Eye (tissue), 1 donor: ENCODE data around the gene ADTRP.

Experiments used
- DNase-seq: peaks from one replicate; pipeline ENCODE4 v3.0.0-alpha.2; 2015

ADTRP gene

DNA sequence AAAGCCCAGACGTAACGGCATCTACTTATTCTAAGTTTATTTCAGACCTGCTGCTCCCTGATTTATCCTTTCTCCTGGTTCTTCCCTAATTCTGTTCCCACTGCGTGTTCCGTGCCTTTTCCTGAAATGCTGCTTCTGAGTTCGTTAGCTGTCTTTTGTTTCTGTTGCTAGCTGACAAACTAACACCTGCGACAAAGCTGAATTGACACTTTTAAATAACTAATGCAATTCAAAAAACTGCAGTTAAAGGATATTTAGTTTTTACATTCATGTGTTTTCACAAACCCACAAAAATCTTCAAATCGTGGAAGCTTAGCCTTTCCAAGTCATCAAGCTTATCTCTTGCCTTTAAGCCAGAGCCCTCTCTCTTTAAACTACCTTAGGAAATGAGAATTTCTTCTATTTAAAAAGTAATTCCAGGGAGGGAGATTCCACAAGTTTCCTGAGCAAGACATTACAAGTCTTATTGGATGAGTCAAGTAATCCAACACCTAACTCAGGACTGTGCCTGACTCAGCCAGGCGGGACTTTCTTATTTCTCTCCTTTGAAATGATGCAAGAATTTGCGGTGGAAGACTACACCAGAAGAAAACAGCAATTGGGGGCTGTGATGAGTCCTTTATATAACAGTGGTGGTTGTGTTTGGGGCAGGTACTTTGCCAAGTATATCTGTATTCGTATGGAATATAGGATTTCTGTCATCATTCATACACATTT is 6.3 kb downstream of the ADTRP start:
- peak; percentile 19 for DNase-seq

DNA sequence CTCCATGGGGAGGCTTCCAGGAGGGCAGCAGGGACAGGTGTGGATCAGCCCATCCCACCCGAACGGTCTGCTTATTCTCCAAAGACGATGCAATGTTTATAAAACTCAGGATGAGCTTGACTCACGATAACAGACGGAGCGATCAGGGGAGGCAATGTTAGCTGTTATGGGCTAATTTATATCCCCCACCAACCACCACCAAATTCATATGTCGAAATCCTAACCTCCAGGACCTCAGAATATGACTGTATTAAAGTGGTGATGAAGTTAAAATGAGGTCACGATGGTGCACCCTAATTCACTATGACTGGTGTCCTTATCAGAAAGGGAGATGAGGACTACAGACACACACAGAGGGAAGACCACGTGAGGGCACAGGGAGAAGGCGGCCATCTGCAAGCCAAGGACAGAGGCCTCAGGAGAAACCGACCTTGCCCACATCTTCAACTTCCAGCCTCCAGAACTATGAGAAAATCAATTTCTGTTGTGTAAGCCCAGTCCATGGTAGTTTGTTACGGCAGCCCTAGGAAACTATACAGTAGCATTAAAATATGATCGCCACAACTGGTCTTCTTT is 7.0 kb downstream of the ADTRP start:
- no peak for DNase-seq

DNA sequence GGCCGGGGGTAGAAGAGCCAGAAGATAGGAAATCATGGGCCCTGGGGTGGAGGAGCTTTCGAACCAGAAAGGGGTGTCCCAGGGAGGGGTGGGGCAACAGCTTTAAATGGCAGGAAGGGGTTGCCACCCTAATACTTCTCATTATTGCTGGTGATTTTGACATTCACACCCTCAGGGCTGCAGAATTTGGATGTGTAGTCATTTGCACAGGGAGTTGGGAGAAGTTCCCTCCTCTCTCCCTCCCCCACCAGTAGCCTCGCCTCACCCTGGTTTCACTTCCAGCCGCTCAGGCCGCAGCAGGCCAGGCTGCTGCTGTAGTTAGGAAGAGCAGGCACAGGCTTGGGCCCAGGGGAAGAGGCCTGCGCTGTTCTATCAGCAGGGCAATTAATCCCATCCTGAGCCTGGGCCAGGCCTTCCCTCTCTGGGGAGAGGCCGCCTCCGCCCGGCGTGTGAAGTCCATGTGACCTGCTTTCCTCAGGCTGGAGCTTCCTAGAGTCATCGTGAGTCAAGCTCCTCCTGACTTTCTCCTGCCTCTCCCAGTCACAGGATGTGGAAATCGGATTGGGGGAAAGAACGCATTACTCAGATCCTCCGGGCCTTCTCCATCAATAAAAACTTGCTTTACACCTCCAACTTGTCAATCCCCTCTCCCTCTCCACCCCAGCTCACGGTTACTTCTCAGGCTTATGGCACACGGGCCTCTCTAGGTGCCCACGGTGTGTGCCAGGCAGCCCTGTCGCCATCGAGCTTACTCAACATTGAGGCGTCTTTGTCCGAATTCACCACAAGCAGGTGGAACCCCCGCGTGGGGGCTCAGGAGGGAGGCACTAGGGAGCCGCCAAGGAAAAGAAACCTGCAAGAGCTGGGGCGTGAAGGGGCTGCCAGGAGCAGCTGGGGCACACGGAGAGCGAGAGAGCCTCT is 7.8 kb downstream of the ADTRP start:
- peak; percentile 56 for DNase-seq

DNA sequence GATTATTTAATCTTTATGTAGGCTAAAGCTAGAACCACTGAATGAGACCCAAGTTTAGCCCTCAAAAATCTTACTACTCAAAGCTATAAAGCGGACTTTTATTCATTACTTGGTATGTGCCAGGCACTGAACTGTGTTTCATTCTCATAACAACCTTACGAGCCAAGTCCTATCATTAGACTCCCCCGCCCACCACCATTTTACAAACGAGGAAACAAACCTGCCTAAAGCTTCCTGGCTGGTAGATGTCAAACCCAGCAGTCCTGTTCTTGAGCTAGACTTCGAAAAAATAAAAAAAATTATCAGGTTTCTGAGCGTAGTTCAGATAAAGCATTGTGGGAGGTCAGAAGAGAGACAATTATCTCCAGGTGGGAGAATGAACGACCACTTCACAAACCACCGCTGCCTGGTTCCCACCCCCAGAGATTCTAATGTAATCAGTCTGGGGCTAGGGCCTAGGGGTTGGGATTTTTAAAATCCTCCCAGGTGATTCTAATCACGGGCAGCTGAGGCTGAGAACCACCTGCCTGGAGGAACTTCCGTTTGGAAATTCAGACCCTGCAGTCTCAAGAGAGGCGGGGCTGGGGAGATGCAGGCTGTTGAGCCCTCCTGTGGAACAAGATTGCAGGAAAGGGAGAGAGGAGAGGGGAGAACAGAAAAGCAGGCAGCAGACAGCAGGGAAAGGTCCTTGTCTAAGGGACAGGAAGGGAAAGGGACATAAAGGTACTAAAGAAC is 8.6 kb downstream of the ADTRP start:
- no peak for DNase-seq

DNA sequence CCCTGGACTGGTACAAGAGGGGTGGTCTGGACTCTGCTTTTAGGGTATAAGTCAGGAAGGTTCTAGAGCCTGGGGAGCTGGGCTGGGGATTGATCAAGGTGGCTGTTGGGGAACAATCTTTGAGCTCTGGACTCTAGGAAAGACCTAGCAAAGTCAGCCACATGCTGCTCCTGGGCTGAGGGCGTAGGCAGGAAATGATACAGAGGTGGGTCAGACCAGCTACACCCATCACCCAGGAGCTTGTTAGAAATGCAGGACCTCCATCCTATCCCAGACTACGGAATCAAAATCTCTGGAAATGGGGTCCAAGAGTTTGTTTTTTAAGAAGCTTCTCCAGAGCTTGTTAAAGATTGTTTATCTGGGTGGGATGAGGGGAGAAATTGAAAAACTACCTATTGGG is 9.4 kb downstream of the ADTRP start:
- no peak for DNase-seq

DNA sequence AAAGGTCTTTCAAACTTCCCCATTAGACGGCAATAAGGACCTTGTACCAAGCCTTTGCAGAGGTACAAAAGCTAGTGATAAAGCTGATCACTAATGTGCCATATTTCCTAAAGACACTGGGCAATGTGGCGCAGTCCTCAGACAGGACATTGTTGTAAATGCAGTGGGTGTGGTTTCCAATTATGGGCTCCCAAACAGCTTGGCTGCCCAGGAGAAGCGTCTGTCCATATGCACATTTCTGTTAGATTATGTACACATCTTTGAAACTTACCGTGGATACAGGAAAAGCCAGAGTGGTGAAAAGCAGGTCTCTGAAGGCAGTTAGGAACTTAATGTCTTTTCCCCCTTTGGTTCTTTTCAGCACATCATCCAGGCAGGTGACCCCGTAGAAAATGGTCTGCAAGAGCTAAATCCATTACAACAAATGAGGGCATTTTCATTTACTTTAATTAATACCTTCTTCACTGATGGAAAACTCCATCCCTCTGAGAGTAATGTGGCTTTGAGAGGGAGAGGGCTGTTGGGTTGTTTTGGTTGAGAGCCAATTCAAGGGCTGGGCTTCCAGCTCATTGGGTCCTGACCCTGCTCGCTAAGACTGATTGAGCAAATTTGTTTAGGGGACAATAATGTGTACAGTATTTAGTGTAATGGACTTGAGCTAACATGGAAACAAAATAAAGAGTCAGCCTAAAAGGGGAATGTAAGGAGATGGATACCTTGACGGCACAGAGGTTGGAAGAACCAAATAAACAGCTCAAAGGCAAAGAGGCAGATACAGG is 10.4 kb downstream of the ADTRP start:
- DNase-seq: no peak

DNA sequence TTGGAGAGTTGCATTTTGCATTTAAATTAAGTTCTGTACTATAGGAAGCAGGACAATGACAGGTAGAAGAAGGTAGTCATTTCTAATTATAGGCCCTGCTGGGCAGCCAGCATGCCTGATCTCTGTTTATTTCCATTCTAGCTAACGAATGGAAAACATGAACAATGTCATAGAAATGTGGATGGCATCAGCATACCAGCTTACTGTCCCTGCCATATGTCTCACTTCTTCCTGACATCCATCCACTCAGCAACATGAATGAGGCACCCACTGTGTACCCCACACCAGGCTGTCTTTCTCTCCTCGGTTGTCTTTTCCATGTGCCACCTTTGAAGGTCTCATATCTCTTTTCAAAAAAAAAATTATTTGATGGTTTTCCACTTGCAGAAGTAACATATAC is 11.1 kb downstream of the ADTRP start:
- no peak for DNase-seq

DNA sequence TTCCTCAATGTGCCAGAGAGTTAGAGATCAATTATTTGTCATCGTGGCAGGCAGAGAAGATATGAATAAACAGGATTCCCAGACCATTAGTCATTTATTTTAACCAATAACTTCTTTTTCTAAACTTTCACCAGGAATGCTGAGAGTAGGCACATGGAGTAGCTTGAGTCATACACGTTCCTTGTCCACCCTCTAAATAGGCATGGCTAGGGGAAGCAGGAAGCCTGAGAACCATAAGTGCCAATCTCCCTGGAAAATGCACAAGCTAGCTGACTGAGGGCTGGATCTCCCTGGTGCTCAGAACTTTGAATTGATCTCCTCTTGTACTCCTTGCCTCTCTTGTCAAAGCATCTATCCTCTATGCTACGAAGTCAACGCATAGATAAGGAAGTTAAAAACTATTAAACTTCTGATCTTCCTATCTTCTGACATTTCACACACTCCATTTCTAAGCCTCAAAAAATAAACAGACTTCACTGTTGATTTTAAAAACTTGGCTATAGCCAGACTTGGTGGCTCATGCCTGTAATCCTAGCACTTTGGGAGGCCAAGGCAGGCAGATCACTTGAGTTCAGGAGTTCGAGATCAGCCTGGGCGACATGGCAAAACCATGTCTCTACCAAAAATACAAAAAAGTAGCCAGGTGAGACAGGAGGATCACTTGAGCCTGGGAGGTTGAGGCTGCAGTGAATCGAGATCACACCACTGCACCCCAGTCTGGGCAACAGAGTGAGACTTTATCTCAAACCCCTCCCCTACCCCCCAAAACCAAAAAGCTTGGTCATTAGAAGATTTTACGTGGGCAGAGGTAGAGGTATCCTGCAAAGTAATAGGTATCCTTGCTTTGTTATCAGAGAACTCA is 11.8 kb downstream of the ADTRP start:
- DNase-seq: no peak

DNA sequence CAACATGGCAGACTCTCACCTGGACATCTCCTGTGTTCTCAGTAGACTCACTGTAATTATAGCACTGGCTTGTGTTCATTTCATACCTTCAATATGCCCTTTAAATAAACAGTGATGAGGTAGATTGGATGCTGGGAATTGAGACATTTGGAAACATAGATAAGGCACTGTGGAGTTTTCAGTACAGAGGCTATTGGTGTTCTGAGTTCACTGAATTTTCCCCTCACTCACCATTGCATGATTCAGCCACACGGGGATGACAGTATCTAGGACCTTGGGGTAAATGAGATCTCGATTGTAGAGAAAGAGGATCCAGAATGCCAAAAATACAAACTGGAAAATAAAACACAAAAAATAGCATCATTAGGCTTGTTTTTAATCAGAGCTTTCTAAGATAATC is 12.6 kb downstream of the ADTRP start:
- DNase-seq: no peak

DNA sequence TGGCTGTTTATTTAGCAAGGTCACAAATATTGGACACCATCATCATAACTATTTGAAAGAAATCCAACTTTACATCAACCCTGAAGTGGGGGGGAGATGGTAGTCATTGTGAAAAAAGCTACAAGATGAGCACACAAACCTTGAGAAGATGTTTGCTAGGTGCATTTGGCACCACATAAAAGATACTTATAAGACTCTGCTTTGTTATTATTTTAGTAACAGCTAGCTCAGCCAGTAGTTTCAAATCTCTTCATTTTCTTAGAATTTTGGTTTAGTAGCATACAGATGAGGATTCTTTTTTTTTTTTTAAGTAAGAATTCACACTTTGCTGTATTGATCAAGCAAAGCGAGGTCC is 14.4 kb downstream of the ADTRP start:
- DNase-seq: no peak

DNA sequence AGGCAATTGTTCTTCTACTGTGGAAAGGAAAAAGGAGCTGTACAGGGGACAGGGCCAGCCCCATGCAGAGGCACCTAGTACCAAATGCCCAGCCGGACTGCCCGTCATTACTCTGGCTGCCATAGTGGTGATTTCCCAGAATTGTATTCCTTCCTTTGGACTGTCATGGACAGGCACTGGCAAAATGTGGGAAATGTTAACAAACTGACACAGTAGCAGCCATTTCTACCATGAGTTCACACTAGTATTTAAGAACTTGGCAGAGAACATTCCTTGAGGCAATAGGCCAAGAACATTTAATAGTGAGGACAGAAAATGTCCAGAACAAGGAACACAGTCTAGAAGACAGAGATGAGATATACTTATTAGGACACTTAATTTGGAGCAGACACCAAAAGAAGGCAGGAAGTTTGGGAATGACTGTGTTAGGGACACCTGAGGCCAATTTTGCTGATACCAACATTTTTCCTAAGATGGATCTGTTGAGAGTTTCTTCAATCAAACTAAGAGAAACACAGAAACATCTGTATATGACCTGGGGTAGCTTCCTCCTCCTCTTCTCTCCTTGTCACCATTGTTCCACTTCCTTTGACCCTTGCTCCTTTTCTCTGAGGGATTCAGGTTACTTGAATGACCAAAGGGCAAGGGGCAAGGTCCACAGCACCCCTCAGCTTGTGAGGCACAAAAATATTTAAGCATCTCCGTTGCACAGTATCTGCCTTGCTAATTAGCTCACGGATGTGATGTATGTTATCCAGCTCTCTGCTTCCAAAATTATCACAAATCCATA is 14.9 kb downstream of the ADTRP start:
- DNase-seq: no peak

DNA sequence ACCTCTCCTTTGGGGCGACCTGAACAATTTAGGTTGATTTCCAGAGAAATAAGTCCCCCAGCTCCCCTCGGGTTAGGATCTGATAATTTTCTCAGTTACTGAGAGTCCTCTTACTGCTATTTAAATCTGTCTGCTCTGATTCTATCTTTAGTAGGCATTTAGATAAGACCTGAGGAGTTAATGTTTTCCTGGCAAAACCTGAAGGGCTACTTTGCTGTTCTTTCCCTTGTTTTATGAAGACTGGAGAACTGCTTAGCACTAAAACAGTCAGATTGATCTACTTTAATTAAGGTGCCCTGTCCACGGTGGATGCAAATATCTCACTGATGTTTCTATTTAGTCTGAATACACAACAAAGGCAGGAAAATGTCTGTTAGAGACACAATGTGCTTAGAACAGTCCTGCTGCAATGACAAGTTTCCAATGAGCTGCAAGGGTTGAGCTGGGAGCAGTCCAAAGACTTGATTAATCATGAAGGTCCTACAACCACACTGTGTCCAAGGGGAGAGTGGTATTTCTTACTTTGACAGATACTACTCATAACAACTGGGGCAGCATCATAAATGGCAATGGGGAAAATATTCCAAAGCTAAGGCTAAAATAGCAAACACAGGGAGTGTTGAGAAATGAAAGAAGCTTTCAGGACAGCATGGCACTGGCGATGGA is 15.7 kb downstream of the ADTRP start:
- no peak for DNase-seq

DNA sequence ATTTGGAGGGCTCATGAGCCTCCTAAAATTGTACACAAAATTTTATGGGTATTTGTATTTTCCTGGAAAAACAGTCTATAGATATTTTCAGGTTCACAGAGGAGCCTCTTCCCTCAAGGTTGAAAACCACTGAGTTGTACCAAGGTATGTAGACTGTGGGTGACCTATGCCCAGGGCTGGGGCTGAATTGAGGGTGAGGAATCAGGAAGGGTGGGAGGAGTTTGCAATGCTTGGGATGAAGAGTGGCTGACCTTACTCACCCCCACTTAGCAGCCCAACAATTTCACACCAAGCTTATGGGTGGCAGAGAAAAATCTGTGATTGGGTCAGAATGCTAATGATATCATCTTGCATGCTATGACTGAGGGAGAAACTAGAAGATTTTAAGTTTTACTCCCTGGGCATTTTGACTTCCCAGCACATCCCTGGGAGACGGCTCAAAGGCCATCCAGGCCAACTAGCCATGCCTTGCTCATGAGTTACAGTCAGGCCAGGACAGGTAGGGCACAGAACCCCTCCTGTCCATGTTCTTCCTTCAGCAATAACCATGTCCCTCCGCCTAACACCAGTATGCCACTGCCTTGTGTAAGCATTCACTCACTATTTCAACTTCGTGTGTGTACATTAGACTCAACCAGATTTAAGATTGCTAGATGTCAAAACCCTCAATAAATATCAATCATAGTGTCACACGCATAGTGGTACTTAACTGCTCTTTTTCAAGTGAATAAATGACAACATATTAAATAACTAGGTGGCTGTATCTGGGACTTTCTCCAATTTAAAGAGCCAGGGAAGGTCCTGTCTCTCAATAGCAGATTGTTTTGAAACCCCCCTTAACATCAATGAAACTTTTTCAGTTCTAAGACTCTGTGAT is 16.6 kb downstream of the ADTRP start:
- no peak for DNase-seq

DNA sequence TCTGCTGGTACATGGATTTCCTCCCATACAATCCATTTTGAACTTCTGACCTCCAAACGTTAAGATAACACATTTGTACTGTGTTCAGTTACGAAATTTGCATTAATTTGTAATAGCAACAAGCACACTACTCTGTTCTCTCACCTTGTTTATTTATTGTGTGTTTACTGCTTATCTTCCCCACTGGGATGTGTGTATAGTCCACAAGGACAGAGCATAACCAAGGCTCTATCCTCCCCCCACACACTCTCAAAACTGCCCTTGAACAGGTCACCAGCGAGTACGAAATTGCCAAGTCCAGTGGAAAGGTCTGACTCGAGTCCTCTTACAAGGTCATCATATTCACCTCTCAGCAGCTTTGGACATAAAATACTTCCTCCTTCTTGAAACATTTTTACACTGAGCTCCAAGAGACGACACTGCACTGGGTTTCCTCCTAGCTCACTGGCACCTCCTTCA is 18.6 kb downstream of the ADTRP start:
- no peak for DNase-seq

DNA sequence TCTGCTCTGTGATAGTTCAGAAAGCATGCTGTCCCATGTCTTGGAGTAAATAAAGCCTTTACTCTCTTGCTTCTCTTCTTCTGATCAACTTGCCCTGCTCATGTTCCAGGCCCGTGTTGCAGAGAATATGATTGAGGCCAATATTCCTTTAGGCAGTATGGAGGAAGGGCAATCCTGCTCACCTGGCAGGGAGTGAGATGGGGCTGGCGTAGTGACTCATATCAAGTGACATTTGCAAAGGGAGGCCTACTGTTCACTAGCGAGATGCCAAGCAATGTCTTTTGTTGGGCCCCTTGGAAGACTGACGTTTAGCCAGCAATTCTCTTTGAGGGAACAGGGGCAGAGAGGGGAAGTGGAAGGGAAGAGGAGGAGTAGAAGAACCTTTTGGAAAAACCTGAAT is 19.7 kb downstream of the ADTRP start:
- no peak for DNase-seq

DNA sequence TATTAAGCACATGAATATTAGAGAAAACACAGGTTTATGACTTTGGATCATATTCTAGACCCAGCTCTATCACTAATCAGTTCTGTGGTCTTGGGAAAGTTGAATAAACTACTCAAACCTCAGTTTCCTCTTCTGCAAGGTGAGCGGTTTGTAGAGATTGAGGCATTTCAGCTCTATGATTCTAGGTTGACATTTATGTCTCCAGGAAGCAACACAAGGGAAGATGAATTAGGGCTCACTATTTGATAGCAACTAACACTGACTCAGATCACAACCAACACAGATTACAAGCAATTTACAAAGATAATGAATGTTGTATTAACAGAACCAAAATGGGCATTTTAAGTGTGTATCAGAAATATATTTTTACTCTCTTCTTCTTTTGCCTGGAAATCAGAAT is 21.9 kb downstream of the ADTRP start:
- DNase-seq: no peak

DNA sequence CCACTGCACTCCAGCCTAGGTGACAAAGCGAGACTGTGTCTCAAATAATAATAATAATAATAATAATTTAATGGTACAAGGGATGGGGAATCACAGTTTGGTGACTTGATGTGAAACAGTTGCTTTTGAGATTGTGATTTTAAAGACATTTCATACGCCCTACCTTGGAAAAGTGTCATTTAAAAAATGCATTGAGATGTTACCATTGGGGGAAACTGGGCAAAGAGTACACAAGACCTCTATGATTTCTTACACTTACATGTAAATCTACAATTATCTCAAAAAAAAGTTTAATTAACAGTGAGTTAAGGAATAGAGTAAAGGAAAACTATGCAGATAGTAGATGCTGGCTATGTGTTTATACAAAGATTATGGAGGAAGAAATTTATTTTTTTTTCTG is 22.3 kb downstream of the ADTRP start:
- DNase-seq: no peak

DNA sequence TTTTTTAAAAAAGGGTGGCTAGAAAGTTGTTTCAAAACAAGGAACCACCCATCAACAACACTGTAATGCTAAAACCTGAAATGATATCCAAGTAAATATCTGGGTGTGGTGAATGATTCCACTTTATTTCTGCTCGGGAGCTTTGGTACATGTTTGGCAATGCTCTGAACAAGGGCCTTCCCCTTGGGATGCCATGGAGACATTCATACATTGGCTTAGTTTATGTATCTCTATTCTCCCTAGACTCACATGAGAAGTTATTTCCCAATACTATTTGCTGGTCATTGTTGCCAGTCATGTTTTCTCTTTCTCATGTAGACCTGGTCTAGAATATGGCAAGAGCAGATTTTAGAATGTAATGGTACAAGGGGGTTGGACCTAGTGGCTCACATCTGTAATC is 22.9 kb downstream of the ADTRP start:
- no peak for DNase-seq
